GM12872 (cell line): ENCODE measurements around the gene ATP5F1B.

ENCODE experiments used
- CTCF ChIP-seq: IDR thresholded peaks from 3 replicates; pipeline ENCODE4 v1.5.1; 2011; ENCODE audit warnings: low read depth, mild to moderate bottlenecking, low read length, moderate library complexity; ENCODE audit not compliant: insufficient read depth

ATP5F1B gene

GRCh38 chr12:56645717-56646446, at the start of gene ATP5F1B:
Gene ATP5F1B, minus strand, starts transcription at chr12:56645984. Its CDS starts 21 bp downstream, at chr12:56645963.
- no peak for TF ChIP-seq CTCF

DNA sequence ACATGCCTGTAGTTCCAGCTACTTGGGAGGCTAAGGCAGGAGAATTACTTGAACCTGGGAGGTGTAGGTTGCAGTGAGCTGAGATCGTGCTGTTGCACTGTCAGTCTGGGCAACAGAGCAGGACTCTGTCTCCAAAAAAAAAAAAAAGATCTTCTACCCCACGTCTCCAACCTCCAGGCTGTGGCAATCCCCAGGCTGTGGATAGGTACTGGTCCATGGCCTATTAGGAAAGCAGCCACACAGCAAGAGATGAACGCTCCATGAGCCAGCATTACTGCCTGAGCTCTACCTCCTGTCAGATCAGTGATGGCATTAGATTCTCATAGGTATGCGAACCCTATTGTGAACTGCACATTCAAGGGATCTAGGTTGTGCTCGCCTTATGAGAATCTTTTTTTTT, 48.4 kb upstream of the ATP5F1B start:
- TF ChIP-seq CTCF: no peak

DNA sequence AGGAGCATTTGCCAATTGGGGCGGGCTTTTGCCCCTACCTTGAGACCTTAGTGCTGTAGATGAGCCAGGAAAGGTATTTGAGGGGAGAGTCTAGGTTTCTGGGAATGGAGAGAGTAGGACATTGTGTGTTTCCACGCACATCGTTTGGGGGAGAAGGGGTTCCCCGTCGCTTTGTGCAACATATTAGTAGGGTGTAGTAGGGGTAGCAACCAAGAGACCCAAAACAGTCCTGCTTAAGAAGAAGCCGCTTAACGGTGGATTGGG, 43.0 kb upstream of the ATP5F1B start:
- TF ChIP-seq CTCF: no peak

GRCh38 chr12:56688129-56688845, 42.5 kb upstream of the ATP5F1B start, which contains the start of gene PTGES3:
Gene PTGES3, minus strand, starts transcription at chr12:56688284. Its CDS starts 285 bp downstream, at chr12:56687999.
- TF ChIP-seq CTCF: no peak

DNA sequence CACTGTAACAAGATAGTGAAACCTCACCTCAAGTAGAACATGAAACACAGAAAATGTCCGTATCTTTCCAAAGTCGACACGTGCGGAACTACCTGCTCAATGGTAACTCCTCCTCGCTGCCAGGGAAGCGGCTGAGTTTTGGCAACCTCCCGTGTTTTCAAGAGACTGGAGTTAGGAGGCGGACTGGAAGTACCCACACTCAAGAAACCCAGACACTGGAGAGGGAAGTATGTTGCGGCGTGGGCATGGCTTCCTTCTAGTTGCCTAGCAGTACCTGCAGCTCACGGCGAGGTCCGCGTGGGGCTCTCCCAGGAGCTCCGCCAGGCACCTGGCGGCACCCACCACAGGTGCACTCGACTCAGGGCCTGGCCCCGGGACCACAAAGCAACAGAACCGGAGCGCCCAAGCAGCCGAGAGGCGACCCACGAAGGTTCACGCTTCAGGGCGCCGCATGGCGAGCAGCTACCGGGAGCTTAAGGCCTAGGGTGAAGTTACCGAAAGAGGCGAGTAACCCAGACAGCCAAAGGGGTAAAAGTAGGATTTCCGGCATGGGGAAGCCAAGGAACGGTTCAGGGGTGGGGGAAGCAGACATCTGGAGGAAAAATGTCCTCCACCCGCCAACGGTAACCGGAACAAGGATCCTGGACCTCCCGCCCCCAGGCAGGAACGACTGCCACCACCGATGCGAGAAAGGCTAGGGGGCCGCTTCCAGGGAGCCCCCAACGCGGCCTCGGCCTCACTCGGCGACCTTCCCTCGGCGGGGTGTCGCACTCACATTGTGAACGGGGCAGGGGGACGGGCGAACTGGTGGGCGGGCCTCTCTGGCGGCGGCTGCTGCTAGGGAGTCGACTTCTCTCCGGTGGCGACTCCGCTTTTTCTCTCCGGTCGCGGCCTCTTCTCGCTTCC, 41.7 kb upstream of the ATP5F1B start:
- no peak for TF ChIP-seq CTCF

DNA sequence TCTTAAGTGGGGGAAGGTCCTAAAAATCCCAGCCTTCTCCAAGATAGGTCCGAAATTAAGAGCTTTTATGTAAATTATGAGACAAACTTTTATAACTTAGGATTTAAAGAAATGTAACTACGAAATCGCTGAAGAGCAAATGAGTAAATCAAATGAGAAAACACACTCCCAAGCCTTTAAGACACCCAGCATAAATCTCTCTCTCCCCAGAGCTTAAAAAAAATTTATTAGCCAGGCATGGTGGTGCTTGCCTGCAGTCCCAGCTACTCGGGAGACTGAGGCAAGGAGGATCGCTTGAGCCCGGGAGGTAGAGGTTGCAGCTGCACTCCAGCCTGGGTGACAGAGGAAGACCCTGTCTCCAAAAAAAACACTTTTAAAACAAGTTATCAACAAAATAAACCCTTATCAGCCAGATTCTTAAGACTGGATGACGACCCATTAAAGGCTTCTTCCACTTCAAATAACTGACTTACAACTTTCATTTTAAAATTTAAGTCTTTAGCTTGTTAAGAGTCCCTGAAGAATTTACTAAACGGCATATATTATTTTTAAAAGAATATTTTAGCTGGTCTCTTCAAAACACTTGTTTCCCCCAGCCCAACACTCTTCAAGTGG, 39.1 kb upstream of the ATP5F1B start:
- TF ChIP-seq CTCF: no peak

GRCh38 chr12:56682323-56682722, 36.5 kb upstream of the ATP5F1B start:
- no peak for TF ChIP-seq CTCF
